Fibroblast of skin of right quadriceps (primary cell): ENCODE data around the gene SOX6.
A peak's percentile ranks its signal among the peaks of the same experiment; 100 is the strongest.
"Not testable (repeated sequence)": the region's sequence is repeated elsewhere in the genome, so short reads cannot be mapped to it uniquely, and the experiment has no call there.

Experiments used
- DNase-seq: peaks from one replicate; pipeline ENCODE4 v3.0.0-alpha.2; 2013

Gene SOX6

DNA sequence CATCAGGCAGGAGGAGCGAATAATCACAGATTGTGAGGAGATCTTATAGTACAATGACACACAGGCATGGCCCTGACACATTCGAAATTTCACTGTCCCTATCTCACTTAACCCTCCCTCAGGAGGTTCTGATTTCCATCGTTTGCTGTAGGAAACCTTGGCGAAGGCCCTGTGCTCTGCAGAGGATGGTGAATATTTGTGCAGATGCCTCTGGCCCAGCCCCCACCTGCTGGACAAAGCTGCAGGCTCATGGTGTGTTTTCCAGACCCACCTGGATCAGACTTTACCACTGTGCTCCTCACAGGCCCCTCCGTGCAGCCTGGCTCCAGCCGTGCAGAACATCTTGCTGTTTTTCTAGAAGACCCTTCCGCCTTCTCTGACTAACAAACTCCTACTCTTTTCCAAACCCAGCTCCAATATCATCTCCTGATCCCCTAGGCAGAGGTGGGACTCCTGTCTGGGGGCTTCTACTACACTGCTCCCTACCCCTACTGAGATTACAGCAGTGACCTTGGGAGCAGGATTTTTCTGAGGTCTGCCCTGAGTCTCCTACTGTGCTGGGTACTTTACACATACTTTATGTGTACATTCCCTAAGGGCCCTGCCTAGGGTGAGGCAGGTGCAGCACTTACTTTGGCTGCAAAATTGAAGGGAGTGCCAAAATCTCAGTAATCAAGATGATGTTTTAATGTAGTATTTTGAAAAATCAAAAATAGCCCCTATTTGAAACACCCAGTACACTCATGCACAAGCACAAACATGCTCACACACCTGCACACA lies 412.7 kb downstream of the SOX6 start:
- DNase-seq, result no peak

DNA sequence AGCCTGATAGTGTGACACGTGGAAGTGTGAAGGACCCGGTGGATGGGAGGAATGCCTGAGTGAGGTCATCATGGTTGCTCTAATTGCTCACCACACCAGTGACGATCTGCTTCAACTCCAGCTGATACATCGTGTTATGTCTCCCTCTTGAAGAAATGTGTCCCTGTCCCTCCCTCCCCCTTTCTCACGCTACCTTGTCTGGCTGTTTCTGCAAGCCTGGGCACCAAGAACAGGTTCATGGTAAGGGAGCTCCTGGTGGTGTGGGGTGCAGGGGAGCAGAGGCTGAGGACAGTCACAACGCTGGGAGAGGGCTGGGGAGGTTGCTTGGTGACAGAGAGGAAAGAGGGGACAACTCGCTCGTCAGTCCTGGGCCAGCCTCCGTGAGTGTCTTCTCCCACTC lies 413.4 kb downstream of the SOX6 start:
- DNase-seq, result no peak

DNA sequence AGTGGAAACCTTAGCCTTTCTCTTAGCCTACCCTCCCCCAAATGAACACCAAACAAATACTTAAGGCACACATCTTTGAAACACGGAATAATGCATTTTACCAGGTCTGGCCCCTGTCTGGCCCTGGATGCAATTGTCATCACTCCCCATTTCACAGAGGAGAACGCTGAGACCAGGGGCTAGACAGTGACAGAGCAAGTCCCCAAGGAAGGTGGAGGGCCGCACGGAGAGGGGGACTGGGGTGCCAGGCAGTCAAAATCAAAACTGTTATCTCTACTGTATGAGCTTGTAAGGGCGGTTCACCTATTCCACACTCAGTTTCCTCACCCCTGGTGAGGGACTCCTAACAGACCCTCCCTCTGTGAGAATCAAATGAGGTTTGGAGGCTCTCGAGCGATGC lies 414.2 kb downstream of the SOX6 start:
- no peak for DNase-seq

DNA sequence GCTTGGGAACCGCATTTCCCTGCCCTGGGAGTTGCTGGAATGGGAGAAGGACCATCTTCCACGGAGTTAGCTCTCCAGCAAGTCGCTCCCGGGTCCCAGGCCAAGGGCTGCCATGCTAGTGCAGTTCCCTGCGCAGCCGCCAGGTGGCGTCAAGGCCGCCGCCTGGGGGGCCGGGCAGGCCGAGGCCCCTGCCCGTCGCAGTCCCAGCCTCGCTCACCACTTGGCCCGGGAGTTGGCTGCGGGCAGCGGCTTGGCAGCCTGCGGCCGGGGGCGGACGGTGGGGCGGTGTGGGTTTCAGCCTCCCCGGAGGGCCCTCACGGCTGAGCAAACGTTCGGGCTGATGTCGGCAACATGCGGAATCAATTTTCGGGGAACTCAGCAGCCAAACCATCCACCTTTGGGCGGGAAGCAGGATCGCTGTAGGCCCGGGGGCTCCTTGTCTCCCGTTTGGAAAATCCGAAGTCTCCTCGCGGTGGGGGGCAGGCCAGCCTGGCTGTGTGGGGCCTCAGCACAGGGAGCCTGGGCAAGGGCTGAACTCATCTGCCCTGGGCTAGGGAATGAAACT lies 415.1 kb downstream of the SOX6 start:
- peak; percentile 70 for DNase-seq

DNA sequence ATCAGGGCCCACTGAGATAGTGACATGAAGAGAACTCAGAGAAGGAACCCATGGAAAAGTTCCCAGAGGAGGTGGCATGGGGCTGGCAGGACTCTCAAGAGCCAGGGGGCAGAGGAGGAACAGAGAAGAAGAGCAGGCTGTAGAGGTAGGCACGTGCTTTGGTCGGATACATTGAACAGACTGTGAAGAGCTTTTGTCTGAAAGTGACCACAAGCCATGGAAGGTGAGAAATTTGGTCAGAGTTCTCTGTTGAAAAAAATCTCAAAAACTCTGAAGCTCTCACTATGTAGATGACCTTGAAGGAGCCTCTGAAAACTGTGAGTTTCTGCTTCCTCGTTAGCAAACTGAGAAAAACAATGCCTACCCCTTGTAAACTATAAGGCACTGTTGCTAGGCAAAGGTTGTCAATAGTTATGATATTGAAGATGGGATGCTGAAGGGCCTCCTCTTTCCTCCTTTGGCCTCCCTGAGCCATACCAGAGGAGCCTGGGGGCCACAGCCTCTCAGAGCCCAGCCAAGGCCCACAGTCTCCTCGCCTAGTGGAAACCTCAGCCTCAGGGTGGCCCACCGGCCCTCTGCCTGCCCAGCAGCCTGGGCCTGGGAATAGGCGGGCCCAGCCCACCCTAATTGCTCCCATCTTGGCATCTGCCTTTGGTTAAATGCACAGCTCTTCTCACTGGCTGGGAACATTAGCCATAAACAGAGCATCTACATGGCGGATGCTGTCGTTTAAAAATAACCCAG lies 415.7 kb downstream of the SOX6 start:
- no peak for DNase-seq

DNA sequence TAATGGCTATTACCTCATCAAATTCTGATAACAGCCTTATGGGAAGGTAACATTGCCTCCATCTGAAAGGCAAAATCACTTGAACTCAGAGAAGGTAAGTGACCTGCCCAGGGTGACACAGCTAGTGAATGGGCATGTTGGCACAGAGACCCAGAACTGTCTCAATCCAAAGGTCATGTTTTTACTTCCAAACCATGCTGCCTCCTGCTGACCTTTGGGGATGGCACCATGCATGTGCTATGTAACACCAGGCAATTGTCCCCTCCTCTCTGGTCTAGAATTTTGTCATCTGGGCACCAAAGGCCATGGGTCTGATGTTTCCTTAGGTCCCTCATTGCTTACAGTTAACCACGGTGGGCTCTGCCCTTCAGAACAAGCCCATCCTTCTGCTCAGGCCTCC lies 417.4 kb downstream of the SOX6 start:
- DNase-seq, result no peak

- DNase-seq, result no peak
These were observed 418.2 kb downstream of the SOX6 start for GRCh38 chr11:15938121-15938611.

DNA sequence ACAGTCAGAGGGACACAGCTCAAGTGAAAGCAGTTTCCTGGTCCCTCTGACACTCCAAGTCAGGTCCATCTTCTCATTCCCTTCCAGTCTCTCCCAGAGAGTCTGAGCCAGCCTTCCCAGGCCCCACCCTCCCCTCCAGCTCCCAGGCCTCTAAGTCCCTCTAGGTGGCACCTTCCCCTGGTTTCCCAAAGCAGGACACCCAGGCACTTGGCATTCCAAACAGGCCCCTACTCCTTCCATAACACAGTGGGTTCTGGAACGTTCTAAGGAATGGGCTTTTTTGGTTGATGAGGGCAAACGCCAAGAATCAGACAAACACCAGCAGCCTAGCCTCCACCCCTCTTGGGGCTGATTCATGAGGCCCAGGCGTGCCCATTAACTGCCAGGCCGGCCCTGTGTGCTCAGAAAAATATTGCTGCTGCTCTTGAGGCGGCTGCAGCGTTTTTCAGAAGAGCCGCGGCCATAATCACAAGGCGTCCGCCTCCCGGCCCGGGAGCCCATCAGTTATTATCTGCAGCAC lies 418.7 kb downstream of the SOX6 start:
- DNase-seq, result no peak

GRCh38 chr11:15936011-15936410 lies 420.3 kb downstream of the SOX6 start:
- no peak for DNase-seq

DNA sequence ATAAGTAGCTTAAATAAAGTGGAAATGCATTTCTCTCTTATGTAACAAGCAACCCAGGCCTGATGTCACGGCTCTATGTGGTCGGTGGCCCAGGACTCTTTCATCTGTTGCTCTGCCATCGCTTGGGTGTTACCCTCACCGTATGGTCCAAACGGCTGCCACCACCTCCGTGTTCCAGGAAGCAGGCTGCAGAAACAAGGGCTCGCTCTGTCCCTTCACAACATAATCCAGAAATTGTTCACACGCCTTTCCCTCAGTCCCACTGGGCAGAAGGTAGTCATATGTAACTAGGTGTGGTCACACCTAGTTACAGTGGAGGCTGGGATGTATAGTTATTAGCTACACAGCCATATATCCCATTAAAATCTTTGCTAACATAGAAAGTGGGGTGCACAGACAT lies 421.0 kb downstream of the SOX6 start:
- no peak for DNase-seq

DNA sequence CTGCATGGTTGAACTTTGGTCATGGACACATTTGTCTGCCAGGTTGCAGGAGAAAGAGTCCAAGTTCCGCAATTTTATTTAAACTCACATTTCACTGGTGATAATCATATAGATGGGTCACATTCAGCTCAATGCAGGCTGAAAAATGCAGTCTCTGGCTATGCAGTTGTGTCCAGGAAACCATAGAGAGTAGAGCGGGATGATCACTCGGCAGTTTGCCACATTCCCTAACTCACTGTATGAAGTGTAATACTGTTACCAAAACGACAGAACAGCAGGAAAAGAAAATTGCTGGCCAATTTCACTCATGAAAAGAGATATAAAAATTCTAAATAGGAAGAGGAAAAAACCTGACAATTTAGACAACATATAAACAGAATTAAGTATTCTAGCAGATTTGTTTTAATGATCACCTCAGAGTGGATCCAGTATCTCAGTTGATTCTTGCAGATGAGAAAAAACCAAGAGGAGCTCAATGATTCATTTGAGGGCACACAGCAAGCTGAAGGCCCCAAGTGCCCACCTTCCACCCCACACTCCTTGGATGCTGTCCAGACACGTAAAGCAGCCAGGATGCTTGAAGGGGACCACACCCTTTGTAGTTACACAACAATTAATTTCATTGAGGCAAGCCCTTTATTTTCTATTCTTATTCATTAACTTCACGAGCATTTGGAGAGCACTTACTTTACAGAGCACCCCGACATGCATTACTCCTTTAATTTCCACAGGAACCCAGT lies 422.3 kb downstream of the SOX6 start:
- no peak for DNase-seq

- DNase-seq, result no peak
These were observed 423.9 kb downstream of the SOX6 start for GRCh38 chr11:15932417-15932816.

- no peak for DNase-seq
These were observed 424.8 kb downstream of the SOX6 start for GRCh38 chr11:15931497-15931896.

GRCh38 chr11:15930442-15931025 lies 425.8 kb downstream of the SOX6 start:
- no peak for DNase-seq

GRCh38 chr11:15929371-15929901 lies 426.9 kb downstream of the SOX6 start:
- DNase-seq, result no peak

DNA sequence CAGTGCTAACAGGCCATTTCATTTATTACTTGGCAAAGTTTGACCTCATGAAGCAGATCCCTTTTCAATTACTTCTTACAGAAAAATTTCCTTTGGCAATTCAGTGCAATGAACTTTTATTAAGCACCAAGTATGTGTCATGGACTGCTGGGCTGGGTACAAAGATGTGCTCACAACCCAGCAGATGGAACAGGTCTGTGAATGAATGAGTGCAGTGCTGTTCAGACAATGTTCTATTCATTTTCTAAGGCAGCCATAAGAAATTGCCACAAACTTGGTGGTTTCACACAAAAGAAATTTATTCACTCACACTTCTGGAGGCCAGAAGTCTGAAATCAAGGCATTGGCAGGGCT lies 428.5 kb downstream of the SOX6 start:
- no peak for DNase-seq

DNA sequence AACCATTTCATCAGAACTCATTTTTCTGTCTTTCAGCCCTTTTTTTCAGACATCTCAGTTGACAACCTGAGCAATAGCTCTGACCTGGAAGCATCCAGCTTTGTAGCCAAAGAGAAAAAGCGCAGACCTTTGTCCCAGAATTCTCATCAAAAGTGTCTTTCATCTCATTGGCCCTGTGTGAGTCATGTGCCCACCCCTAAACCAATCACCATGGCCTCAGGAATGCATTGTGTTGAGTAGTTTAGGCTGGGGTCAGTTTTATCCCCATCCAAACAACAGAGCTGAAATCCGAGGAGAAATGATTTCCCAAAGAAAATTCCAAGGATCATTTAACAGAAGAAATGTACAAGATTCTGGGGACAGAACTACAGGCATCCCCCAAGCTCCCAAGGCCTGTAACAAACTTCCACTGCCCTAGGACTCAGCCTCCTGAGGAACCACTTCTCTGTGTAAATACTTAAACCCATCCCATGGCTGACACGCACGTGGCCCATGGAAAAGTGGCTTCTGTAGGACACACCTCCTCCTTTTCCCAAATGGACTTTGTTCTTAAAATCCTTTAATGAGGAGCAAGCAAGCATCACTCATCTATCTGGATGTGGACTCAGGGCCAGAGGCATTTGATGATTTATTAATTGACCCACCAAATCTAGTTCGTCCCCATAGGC lies 429.0 kb downstream of the SOX6 start:
- DNase-seq, result no peak

GRCh38 chr11:15926071-15926470 lies 430.3 kb downstream of the SOX6 start:
- DNase-seq, result no peak

GRCh38 chr11:15923183-15923582 lies 433.2 kb downstream of the SOX6 start:
- DNase-seq, result peak; percentile 8

DNA sequence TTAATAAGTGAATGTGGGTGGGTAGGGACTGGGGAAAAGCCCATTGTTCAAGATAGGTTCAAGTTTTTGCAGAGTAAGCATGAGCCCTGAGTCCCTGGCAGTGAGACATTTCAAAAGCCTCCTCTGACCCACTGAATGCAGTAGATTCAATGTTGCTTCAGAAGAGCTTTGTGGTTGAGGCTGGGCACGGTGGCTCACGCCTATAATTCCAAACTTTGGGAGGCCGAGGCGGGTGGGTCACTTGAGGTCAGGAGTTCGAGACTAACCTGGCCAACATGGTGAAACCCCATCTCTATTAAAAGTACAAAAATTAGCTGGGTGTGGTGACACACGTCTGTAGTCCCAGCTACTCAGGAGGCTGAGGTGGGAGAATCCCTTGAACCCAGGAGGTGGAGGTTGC lies 433.6 kb downstream of the SOX6 start:
- DNase-seq, result not testable (repeated sequence)

GRCh38 chr11:15920856-15921629 lies 435.3 kb downstream of the SOX6 start:
- peak; percentile 14 for DNase-seq
